ELF-1 (cell line): Measurements from ENCODE around the gene DERA.
"Not testable (repeated sequence)": the region's sequence is repeated elsewhere in the genome, so short reads cannot be mapped to it uniquely, and the experiment has no call there.

Source experiments
- DNase-seq: peaks from one replicate; pipeline ENCODE4 v3.0.0-alpha.2; 2016; ENCODE audit warnings: low read depth, low spot score

The DERA gene

DNA sequence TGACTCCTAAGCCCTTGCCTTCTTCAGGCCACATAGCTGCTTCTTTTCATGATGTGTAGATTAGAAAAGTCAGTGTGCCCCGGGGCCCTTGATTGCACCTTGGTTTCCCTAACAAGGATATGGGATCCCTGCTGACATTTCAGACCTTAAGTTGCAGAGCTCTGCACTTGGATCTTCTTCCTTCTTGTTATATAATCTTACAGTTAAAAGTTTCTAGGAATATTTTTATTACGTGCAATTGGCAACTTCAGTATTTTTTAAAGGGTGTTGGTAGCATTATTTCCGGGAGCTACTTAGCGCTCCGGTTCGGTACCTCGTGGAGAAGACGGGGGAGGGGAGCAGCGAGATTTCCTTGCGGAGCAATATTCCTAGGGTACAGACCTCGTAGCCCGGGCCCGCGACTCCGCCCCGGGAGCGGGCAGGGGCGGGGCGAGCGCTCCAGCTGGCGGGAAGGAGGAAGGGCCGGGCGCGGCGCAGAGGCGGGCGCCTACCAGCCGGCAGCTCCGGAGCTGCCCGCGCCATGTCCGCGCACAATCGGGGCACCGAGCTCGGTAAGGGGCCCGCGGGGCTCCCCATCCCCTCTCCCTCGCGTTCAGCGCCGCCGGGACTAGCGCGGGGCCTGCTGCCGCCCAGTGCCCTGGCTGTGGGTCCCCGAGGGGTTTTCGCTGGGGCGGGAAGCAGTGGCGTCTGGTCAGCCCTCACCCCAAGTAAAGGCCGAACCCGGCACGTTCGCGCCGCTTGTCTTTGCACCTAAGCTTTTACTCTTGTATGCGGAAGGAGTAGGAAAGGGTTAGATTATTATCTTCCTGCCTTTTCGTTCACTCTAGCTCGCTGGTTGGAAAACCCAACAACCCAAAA, at the start of gene DERA:
DERA (plus strand) TSS at position 469 of the 858 bp plus-strand sequence; CDS start at position 521, 52 bp downstream.
- peak; percentile 91 for DNase-seq

DNA sequence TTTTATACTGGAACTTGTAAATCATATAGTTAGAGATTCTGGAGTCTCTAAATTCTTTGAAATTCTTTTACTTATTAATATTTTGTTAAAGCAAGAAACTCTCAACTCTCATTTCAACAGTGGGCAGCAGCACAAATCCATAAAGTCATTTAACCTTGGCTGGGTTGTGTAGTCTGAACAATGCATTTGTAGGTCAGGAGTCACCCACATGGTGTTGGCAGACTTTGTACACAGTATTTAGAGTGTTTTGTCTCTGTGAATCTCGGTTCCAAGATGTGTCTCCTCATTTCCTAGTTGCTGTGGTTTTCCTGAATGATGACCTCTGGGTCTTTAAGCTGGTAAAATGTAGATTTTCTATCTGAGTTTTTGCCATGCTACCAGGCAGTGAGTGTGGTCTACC, 49.7 kb upstream of the DERA start:
- DNase-seq, result no peak

DNA sequence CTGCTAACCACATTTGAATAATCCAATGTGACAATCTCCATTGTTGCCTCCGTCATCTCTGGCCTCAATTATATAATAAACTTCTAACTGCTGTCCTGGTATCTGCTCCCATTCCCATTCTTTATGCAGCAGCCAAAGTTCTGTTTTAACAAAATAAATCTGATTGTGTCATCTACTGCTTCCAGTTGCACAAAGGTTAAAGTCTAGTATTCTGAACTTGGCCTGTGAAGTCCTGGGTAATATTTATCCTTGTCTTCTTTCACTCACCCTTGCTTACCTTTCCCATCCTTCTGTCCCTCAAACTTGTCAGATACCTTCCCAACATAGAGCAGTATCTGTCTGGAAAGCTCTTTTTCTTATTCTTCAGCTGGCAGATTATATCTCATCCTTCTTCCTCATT, 48.3 kb upstream of the DERA start:
- no peak for DNase-seq

DNA sequence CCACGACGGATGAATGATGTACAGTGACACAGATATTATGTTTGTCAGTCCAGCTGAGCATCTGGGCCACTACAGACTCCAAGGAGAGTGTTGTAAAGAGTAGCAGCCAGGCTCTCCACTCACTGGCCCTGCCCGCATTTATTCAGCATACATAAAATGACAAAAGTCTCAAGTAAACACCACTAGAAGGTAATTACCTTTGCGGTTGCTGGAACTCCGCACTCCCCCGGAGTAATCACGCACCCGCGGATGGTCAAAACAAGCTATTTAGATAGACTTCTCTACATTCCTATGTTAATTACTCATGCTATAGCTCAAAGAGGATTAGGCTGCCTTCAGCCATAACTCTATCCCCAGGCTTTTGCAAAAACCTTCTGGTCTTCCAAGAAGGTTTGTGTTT, 47.8 kb upstream of the DERA start:
- peak; percentile 40 for DNase-seq

DNA sequence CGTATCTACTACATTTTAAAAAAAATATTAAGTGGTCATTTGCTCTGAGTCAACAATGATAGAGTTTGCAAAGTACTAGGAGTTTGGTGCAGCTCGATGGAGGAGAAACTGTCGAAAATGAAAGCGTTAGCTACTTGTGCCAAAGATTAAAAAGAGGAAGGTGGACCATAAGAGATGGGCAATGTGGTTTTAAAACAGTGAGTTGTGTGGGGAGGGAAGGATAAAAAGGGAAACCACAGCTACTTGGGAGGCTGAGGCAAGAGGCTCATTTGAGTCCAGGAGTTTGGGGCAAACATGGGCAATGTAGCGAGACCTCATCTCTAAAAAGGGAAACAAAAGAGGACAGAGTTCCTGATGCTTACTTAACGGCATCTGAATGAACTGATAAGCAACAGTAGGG, 47.1 kb upstream of the DERA start:
- DNase-seq, result no peak

DNA sequence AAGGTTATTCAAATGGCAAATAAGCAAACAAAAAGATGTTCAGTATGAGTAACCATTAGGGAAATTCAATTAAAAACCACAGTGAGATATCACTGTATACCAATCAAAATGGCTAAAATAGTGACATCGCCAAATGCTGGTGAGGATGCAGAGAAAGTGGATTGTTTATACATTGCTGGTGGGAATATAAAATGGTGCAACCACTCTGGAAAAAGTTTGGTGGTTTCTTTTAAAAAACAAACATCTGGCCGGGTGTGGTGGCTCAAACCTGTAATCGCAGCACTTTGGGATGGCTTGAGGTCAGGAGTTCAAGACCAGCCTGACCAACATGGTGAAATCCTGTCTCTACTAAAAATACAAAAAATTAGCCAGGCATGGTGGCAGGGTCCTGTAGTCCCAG, 42.9 kb upstream of the DERA start:
- DNase-seq, result no peak

DNA sequence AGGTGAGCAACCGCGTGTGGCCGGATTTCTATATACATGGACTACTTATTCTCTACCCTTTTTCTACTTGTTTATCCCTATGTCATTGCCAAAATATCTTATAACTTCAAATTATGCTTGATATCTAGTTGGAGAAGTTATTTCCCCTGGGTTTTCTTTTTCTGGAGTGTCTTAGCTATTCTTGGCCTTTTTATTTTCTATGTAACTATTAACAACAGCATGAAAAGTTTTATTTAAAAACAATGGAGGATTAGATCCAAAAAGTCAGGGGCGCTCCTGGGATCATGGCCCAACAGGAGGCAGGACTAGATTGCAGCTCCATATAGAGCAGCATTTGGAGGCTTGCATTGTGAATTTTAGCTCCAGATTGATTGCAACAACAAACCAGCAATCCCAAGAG, 37.6 kb upstream of the DERA start:
- no peak for DNase-seq

DNA sequence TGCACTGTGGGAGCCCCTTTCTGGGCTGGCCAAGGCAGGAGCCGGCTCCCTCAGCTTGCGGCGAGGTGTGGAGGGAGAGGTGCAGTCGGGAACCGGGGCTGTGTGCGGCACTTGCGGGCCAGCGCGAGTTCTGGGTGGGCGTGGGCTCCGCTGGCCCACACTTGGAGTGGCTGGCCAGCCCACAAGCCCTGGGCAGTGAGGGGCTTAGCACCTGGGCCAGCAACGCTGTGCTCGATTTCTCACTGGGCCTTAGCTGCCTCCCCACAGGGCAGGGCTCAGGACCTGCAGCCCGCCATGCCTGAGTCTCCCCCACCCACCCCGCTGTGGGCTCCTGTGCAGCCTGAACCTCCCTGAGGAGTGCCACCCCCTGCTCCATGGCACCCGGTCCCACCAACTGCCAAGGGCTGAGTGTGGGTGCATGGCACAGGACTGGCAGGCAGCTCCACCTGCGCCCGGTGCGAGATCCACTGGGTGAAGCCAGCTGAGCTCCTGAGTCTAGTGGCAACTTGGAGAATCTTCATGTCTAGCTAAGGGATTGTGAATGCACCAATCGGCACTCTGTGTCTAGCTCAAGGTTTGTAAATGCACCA, 36.5 kb upstream of the DERA start:
- not testable (repeated sequence) for DNase-seq

DNA sequence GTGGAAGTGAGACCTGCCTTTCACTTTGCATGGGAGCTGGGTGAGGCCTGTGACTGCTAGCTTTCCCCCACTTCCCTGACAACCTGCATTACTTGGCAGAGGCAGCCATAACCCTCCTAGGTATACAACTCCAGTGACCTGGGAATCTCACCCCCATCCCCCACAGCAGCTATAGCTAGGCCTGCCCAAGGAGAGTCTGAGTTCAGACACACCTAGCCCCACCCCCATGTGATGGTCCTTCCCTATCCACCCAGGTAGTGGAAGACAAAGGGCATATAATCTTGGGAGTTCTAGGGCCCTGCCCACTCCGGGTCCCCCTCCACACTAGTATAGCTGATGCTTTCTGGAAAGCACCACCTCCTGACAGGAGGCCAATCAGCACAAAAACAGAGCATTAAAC, 35.3 kb upstream of the DERA start:
- DNase-seq, result no peak

DNA sequence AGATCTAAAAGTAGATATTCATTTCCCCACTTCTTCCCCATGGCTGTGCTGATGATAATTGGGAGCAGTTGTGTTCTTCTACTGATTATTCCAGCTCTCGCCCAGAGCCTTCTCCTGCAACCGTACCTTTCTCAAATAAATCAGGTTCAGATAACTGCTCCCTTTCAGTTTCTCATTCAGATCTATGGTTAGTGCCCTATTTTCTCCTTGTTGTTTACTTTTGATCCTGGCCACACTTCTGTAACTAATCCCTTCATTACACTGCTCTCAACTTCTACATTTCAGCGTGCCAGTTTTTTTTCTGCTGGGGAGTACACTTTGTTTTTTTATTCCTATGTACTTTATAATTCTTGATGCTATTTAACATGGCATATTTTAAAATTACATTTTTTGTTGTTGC, 31.7 kb upstream of the DERA start:
- no peak for DNase-seq

DNA sequence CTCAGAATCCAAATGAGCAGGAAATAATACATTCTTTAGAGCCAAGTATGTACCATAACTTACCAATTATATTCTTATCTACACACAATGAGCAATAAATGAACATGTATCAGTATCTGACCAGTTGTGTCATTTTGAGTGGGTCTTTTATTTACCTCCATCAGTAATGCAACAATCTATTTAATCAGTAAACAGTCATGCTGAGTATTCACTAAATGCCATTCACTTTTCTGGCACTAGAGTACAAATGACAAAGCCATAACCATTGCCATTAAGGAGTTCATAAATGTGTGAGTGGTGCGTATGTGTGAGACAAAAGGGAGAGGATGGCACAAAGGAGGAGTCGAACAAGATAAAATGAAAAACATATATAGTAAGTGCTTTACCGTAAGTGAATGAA, 30.4 kb upstream of the DERA start:
- no peak for DNase-seq

DNA sequence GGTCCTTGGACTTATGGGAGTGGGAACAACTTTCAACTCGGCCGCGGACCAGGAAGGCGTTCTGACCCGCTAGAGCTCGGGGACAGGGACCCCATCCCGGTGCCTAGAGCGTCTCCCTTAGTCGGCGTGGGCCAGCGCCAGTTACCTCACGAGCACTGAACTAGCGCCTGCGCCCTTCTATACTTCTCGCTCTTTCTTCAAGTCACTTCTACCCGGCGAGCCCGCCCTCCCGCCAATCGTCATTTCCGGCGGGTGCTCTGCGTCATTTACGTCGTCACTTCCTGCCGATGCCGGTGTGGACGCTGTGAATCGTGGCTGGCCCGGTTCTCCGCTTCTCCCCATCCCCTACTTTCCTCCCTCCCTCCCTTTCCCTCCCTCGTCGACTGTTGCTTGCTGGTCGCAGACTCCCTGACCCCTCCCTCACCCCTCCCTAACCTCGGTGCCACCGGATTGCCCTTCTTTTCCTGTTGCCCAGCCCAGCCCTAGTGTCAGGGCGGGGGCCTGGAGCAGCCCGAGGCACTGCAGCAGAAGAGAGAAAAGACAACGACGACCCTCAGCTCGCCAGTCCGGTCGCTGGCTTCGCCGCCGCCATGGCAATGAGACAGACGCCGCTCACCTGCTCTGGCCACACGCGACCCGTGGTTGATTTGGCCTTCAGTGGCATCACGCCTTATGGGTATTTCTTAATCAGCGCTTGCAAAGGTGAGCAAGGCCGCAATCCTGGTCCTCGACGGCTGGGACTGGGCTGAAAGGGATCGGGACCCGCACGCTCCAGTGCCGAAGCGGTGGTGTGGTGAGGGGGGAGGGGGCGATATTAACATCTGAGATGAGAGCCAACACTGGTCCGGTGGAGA, 28.8 kb upstream of the DERA start, which contains the start of gene STRAP:
STRAP (plus strand) TSS at position 270 of the 854 bp plus-strand sequence; CDS start at position 591, 321 bp downstream.
- peak; percentile 99 for DNase-seq

DNA sequence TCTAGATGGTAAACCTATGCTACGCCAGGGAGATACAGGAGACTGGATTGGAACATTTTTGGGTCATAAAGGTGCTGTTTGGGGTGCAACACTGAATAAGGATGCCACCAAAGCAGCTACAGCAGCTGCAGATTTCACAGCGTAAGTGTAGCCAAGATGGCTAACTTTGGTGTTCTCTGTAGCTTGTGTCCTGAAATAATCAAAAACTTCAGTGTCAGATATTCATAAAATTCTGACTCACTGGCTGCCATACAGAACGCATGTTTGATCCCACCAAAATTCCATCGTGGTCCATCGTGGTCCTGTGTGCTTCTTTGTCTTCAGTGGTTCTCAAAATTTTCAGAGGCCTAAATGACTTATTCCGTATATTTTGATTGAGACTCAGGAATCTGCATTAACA, 27.6 kb upstream of the DERA start:
- DNase-seq, result no peak

DNA sequence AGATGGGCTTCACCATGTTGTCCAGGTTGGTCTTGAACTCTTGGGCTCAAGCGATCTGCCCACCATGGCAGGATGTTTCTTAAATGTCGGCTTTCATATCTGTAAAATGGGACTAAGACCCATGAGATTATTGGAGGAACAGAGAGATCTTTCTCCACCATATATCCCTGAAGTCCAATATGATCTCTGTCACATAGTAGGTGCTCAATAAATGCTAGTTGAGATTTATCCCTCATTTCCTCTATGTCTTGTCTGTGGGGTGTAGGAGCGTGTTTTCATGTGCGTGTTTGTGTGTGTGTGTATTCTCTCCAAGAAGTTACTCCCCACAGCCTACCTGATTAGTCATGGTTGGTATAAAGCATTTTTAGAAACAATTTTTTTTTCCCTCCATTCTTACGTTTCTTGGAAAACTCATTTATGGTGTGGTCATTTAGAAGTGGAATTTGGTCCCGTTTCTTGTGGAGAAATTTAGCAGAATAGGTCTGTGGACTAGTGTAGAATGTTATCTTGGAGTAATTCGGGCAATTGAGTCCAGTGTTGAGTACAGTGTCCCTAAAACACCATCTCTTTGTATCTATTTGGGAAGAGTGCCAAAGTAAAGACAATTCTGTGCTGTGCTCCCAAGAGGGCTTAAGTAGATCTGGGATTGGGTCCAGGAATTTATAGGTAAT, 24.6 kb upstream of the DERA start:
- DNase-seq, result no peak

DNA sequence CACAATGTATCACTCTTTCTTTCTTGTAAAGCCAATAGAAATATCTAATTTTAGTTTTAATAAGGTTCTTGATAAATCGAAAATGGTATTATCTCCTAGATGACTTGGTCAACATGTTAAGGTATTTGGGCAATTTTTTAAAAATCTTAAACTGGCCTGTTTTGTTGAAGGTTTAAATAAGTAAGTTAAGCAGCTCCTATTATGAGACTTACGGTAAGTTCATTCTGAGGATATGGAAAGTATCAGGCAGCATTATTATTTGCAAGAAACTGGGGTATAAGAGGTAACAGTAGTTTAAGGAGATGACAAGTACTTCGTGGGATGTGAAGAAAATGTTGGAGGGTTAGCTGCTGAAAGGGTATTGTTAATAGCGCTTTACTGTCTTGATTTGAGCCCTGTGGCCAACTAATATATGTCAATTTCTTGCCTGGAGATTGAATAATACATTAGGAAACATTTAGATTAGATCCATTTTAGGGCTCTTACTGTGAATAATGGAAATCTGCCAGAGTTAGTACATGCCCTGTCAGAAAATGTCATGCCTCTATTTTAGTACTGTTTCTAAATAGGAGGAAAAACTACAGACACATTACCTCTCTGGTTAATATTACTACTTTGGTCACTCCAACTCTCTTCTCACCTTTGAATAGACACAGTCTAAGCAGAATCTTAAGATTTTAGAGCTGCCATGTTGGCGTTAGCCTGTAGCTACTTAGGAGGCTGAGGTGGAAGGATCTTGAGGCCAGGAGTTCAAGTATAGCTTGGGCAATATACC, 23.9 kb upstream of the DERA start:
- no peak for DNase-seq

DNA sequence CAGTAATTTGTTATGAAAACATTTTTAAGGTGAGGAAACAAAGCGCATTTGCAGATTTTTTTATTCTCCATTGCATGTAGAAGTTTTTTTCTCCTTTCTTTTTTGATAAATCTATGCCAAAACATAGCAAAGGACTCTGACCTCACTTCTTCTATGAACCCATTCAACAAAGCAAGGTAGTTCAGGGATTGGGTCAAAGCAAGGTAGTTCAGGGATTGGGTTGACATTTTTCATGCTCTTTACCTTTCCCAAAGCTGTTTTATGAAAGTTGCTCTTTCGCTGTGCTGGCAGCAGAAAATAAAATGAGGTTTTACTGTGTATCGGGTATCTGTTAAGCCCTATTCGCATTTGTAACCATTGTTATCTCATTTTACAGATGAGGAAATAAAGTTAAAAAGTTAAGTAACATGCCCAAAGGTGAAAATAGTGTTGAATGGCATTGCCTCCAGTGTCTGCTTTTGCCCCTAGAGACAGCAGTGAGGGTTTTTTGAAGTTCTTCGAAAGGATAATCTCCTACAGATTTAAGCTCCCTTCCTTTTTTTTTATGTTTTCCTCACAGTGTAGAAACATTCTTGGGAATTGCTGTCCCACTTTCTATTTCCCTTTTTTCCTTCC, 18.4 kb upstream of the DERA start:
- no peak for DNase-seq

DNA sequence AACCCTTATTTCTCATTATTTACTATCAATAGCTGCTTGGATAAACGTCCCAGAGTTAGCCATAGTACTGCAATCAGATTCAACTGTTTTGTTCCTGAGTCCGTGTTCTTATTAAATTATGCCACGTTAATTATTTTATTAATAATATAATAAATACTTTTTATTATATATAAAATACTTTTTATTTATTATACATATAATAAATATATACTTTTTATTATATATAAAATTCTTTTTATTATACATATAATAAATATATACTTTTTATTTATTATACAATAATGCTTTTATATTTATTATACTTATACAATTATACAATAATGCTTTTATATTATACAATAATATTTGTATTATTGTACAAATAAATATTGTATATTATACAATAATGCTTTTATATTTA, 17.9 kb upstream of the DERA start:
- DNase-seq, result no peak

DNA sequence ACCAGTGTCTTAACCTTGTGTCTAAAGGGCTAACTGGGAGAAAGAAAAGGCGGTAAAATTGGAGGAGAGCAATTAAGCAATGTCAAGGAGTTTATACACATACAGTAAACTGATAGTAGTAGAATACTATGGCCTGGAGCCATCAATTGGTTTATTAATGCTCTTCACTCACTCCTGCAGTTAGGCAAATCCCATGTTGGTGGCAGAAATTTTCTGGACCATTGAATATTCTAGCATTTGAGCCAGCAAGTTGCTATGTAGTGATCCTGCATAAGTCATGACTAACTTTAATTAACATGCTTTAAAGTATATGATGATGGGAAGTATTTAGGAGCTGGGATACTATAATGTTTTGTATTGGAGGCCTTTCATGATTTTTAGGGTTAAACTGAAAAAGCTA, 14.3 kb upstream of the DERA start:
- DNase-seq, result no peak

DNA sequence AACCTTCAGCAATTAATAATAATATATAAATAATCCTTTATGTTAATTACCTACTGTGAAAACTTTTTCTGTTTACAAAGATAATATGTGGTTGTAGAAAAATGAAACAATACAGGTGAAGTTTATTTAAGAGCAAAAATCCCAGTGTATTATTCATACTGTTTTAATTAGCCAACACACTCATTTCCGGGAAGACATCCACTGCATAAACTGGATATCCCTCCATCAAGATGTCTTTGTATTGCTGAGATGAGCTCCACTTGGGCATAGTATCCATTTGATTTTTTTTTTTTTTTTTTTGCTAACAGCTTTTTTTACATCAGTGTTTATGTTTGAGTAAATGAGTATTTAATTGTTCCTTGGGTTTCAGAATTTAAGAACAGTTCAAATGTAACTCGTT, 13.7 kb upstream of the DERA start:
- no peak for DNase-seq

DNA sequence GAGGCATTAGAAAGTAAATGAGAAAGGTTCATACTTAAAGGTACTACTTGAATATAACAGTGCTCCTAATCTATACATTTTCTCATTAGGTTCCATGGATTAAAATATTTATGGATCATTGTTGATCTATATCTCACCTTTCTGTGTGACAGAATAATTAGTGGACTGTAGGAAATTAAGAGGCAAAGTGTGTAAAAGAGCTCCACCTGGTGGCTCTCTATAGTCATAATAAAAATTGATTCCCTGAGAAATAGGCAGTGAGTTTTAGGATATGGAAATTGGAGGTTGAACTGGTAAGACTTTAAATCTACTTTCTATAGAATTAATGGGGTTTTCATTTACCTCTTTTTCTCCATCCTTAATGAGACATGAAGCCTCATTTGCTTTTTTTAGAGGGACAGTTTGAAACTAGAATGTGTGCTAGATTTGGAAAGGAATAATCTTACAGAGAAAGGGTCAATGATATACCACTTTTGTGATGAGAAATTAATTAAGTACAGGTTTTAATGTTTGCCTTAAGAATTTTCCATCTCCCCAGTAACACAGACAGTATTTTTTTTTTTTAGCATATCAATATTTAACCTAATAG, 11.8 kb upstream of the DERA start:
- DNase-seq, result no peak
